ENCODE data around the gene CLIC1.

GRCh38 chr6:31727717-31728671 is 8.3 kb downstream of the CLIC1 start:
- TF ChIP-seq CTCF (IDR thresholded peaks at IDR 0.05): no peak
- TF ChIP-seq POLR2A (IDR thresholded peaks at IDR 0.05): no peak
- no peak for TF ChIP-seq POLR2AphosphoS5 (IDR thresholded peaks at IDR 0.05)
- no peak for TF ChIP-seq EP300 (IDR thresholded peaks at IDR 0.05)

Data from sigmoid colon (tissue), 4 donors.